ENCODE measurements around the gene SLC22A23.

Gene SLC22A23

GRCh38 chr6:3368685-3369084 is 88.2 kb downstream of the SLC22A23 start:
- no peak for DNase-seq

DNA sequence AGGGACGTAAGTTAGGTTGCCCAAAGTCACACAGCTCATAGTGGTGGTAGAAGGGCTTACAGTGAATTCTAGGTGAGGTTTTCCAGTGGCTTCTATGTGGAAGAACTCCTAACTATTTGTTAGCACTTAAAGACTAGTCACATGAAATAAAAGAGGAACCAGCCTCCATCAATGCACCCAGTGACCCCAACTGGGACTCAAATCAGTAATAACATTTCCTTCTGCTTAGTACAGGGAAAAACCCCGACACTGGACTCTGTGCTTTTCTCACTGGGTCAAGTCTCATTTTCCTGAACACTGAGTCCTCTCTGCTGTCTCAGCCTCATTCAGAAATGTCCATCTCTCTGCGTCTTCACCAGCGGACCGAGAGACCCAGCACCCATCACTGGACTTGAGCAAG is 89.2 kb downstream of the SLC22A23 start:
- no peak for DNase-seq

DNA sequence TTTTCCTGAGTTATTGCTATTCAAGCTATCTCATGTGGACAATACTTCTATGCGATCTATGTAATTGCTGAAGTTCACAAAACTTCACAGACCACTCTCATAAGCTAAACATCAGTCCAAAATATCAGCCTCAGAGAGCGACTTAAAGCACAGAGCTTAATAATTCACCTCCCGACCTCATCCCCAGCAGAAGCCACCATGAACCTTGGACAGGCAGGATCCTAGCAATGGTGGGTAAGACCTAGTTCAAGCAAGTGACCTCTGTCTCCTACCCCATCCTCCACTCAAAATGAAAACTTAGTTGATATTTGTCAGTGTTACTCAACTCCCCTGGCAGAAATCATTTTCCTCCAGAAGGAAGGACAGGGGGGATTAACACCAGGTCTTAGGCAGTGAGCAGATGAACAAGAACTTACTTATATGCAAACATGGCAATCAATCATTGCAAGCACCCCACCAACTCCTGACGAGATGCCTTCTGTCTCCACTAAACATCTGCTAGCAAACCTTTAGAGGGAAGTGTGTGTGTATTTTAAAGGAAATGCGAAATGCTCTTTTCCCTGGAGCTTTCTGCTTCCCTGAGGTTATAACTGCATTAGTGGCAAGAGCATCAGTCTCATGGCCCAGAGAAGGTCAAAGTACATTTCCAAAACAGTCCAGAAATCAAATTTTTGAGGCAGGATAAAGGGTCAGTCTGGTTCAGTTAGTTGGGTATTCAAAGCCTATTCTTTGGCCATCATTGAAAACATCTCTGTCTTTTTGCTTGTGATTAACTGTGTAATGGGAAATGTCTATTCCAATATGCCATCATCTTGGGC is 90.0 kb downstream of the SLC22A23 start:
- no peak for DNase-seq

DNA sequence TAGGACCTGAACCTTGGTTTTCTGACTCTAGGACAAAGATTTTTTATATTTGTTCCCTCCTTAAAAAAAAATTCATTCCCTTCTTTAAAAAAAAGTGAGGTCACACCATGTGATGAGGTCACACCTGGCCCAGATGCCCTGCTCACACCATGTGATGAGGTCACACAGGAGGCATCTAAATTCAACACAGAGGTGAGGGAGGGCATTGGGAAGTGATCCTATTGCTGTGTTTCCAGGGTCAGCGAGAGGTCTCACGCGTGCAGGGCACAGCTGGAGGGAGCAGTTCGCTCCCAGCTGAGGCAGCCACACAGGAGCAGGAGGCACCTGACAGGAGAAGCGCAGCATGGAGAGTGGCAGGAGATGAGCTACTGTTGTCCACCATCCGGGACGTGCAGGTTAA is 92.5 kb downstream of the SLC22A23 start:
- DNase-seq = no peak

DNA sequence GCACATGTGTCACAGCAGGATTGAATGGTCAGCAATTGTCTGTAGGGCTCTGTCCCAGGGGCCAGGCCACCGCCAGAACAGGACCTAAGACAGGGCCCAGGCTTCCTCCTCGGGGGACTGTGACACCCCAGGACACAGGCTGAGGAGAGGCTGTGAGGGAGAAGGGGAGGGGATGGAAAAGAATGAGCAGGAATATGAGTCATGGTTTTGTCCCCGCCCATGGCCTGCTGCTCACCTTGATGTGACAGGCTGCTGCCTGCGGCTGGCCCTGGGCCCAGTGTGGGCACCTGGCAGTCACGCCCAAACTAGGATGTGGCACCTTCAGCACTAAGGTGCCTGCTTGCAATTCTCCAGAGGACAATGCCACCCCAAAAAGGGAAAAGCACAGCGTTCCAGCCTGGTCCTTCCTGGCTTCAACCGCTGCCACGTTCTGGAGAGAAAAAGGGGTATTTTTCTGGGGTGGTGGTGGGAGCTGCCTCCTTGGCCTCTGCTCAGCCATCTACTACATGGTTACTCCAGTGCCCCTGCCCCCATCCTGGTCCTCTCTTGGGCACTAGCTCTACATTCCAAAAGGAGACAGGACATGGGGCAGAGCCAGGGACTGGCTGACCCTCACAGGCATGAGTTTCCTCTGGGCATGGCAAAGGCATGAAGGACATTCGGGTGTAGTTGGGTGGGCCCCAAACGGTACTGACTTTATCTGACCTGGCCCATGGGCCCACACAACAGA is 93.4 kb downstream of the SLC22A23 start:
- DNase-seq = no peak

GRCh38 chr6:3361312-3362037 is 95.4 kb downstream of the SLC22A23 start:
- DNase-seq = no peak

DNA sequence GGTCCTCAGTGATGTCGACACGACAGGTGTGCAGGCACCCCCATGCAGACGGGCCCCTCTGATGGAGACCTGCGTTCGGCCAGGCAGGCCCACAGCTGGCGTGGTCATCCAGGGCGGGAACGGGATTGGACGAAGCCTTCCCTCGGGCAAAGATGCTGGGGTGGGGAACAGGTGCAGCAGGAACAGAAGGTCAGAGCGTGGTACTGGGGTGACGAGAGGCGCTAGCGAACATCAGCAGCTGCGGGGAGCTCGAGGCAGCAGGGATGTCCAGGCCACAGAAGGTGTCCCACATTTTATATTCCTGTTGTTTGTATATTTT is 96.2 kb downstream of the SLC22A23 start:
- no peak for DNase-seq

GRCh38 chr6:3359973-3360726 is 96.7 kb downstream of the SLC22A23 start:
- no peak for DNase-seq

DNA sequence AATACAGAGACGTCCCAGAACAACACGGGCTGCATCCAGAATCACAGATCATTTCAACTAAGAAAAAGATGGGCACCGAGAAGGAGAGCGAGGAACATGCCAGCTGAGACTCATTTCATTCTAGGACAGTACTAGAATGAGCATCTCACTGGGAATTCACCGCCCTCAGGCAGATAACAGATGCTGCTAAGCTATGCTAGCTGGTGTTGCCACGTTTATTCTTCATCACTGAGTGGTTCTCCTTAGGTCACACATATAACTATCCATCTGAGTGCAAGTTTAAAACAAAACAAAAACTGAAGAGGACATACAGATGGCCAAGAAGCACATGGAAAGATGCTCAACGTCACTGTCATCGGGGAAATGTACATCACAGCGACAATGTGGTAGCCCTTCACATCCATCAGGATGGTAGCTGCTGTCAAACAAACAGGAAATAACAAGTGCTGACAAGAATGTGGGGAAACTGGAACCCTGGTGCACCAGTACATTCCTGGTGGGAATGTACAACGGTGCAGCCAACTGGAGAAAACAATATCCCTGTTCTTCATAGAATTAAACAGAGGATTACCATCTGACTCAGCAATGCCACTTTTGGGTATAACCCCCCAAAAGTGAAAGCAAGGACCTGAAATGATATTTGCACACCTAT is 97.6 kb downstream of the SLC22A23 start:
- DNase-seq = no peak

- no peak for DNase-seq
Measured at GRCh38 chr6:3358413-3359100, 98.3 kb downstream of the SLC22A23 start.

- no peak for DNase-seq
Measured at GRCh38 chr6:3357678-3358077, 99.2 kb downstream of the SLC22A23 start.

DNA sequence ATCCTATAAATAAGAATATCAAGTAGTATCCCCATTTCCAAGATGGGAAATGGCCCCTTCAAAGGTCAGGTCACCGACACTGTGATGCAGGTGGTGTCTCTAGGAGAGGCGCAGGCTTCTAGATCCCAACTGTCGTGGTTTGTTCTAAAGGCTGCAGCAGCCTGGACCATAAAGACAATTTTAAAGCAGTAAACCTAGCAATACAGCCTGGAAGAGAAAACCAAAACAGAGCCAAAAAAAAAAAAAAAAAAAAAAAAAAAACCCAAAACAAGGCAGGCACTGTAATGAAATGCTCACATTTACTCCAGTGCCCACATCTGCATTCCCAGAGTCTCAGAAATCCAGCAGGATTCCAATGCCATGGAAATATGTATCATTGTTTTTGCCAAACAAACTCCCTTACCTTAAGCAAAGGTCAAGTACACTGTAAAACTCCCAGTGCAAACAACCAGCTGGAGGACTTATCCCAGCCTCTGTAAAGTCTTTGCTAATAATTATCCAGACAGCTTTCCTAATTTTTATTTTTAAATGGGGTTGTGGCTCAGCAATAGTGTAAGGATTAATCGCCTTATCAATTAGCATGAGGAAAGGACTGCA is 99.9 kb downstream of the SLC22A23 start:
- no peak for DNase-seq

- peak; percentile 43 for DNase-seq
Measured at GRCh38 chr6:3356056-3356823, 100.6 kb downstream of the SLC22A23 start.

DNA sequence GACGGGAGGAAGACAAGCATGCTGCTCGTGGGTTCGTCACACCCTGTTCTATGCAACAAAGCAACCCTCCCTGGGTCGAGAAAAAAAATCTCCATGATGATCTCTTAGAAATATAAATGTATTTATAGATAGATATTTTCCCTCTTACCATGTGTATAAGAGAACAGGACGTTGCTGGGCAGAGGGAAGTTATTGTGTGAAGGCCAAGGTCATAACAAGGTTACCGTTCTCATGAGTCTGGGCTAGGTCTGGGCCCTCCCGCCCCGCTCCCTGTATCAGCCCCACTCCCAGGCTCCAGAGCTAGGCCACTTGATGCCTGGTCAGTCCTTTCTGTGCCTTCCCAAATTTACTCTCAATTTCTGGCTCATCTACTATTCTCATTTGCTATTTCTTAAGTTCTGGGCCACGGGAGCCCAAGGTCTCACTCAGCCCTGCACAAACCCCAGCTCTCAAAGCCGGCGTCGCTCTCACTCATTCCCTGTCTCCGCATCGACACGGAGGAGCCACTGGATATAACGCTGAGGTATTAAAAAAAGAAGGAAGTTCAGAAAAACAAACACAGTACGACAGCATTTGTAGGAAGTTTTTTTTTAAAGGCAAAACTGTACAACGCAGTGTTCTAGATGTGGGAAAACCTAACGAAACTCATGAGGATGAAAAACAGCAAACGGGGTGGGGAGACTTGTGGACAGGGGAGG is 101.3 kb downstream of the SLC22A23 start:
- no peak for DNase-seq

GRCh38 chr6:3355011-3355357 is 101.9 kb downstream of the SLC22A23 start:
- DNase-seq = no peak

- no peak for DNase-seq
Measured at GRCh38 chr6:3353939-3354338, 102.9 kb downstream of the SLC22A23 start.

DNA sequence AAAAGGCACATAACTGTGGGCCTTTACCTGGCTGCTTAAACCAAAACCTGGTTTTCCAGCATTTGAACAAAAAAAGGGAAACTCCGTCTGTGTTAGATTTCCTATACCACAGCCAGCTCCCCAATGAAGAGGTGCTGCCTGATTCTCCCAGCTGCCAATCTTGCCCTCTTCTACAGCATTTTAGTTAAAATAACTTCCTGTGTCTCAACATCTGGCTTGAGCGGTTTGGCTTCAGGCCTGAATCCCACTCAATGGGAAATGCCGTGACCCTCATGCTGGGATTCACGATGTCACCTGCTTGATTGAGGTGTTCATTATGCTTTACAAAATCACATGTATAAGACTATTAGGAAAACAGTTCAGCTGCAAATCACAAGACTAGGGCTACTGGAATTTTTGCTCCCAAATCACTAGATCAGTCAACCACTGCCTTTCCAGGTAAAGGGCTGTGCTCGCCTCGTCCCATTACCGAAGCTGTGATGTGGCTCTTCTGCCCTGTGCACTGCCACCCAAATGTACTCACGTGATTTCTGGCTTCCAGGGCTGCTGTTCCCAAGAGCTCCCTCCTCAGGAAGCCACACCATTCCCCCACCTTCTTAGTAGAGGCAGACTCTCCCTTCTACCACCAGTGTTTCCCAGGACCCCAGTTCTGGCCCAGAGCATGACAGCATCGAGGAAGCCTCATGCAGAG is 103.5 kb downstream of the SLC22A23 start:
- DNase-seq = no peak

DNA sequence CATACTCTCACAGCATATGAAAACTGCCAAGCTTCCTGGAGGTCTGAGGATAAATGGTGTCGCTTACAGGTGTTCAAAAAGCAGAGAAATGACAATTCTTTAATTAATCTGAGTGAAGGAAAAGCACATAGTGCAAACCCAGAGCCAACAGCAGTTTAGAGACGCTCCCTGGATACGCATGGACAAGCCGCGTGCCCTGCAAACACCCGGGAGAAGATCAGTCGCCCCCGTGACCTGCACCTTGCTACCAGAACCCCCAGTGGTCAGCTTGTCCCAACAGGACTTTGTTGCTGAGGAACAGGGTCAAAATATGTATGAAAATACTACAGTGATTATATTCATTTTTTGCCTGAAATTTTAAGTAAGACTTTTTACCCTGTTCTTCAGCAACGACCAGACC is 104.2 kb downstream of the SLC22A23 start:
- no peak for DNase-seq

GRCh38 chr6:3351829-3352524 is 104.9 kb downstream of the SLC22A23 start:
- no peak for DNase-seq

All from GF-D8 (cell line).